Endometrial microvascular endothelial cells (primary cell): Measurements from ENCODE around the gene EMP2. TPM values are rescaled to one million over a fixed set of nuclear protein-coding genes. Genes with fewer than 3 reads are reported as not detected.

ENCODE experiments used
- total RNA-seq: library from RNA; depleted of rRNA; stranded (reverse); fragments of >200 nt; gene quantifications from one replicate; pipeline ENCODE4 v1.2.3, GENCODE V29; 2015; ENCODE audit errors: inconsistent ontology term

Gene EMP2
- total RNA-seq, 1 donor from 2014 or later, result 26.4 TPM

Other genes starting within 250 kb of the EMP2 start
- 3.3 TPM for gene ATF7IP2, start 194.5 kb downstream of the EMP2 start, total RNA-seq
- gene TEKT5, start 114.3 kb upstream of the EMP2 start, total RNA-seq, result not detected
- 39.9 TPM for gene NUBP1, start 163.2 kb upstream of the EMP2 start, total RNA-seq
- not detected for gene TVP23A, start 238.2 kb upstream of the EMP2 start, total RNA-seq